ENCODE results near the gene TRMT61A.

DNA sequence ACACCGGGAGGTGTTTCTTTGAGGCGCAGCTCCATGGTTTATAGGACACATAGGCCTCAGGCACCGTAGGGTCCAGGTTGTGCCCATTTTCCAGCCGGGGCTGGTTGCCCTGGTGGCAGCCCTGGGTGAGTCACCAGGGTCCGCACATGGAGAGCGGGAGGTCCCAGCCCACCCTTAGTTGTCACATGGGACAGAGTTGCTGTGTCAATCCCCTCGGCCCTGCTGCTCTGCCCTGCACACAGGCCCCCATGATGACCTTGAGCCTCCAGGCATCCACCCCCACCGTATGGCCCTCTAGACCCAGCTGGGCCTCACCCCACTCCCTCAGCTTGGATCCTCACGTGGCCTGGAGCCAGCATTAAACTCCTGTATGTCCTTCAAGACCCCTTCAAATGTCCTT, 7.7 kb downstream of the TRMT61A start:
- TF ChIP-seq EZH2 (IDR thresholded peaks at IDR 0.05) (no peak), FOXP2 (optimal IDR thresholded peaks at IDR 0.05; ENCODE audit: control extremely low read depth, extremely low read length, insufficient read depth) (no peak)

Measured in SK-N-MC (cell line).